ENCODE results near the gene CRACDL. TPM values are rescaled to one million over a fixed set of nuclear protein-coding genes. Genes with fewer than 3 reads are reported as not detected.

CRACDL gene
- total and polyA plus RNA-seq, 2 donors (not counting 3 experiments of a cell fraction or from before 2014, with no cell fraction given): 0.92 to 6.3 TPM

DNA sequence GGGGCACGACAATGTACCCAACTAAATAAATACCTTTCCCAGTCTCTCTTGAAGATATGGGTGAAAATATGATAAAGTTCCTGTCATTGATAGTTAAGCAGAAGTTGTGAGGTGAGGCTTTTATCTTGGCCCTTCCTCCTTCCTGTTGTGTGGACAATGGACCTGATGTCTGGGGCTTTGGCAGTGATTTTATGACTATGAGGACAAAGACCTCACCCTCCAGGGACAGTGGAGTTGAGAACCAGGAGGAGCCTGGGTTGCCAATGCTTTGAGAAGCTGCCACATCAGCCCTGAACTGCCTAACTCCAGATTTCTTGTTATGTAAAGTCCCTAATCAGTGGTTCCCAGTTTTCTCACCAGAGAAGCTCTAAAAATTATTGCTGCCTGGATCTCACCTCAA is 184.3 kb downstream of the CRACDL start:
- FAIRE-seq: no peak
- Histone ChIP-seq H2AFZ (ENCODE audit: low read depth, low read length) (no peak overlapping the region), H3K4me2 (ENCODE audit: insufficient read depth, low read length) (no peak overlapping the region), H3K27me3 (ENCODE audit: control insufficient read depth in 2 of 2, insufficient read depth in 2 of 2, low read length in 2 of 2) (no peaks in the 10 kb centered on the region), H3K36me3 (ENCODE audit: control insufficient read depth in 2 of 2, extremely low read depth in 1 of 2, insufficient read depth in 2 of 2, low read length in 2 of 2) (no peaks in the 10 kb centered on the region), H3K4me3 (replicated peaks in 1 of 3; ENCODE audit: insufficient read depth in 1 of 3, low read depth in 1 of 3, low read length in 3 of 3) (no peak overlapping the region), H3K27ac (ENCODE audit: insufficient read depth, low read depth, low read length) (no peak overlapping the region), H3K4me1 (ENCODE audit: control insufficient read depth, extremely low read depth, insufficient read depth, low read length) (peaks cover 10% of the 10 kb centered on the region), H3K9me1 (replicated peaks; ENCODE audit: control insufficient read depth, extremely low read depth, insufficient read depth, low read length) (no peaks in the 10 kb centered on the region), H3K9me3 (replicated peaks; ENCODE audit: control insufficient read depth, insufficient read depth, low read length) (no peaks in the 10 kb centered on the region), H3K9ac (replicated peaks; ENCODE audit: extremely low read depth, insufficient read depth, low read length) (no peak overlapping the region), H4K20me1 (replicated peaks; ENCODE audit: control insufficient read depth, extremely low read depth, insufficient read depth, low read length) (no peaks in the 10 kb centered on the region), H3K79me2 (ENCODE audit: control insufficient read depth, insufficient read depth, low read length) (no peaks in the 10 kb centered on the region)
- intact Hi-C loops (cut with micrococcal nuclease): loop anchor here (10.0 kb wide), 1 partner anchor 583 kb away; the partner anchor contains the start of genes EIF5B and TXNDC9
- ChIA-PET POLR2A (no interaction called here), CTCF (no interaction called here)
- TF ChIP-seq POLR2A (IDR thresholded peaks at IDR 0.05; ENCODE audit: low read depth, low read length) (no peak), POLR2AphosphoS5 (IDR thresholded peaks at IDR 0.05; ENCODE audit: insufficient read depth, low read depth, low read length) (no peak), EZH2 (IDR thresholded peaks at IDR 0.05; ENCODE audit: borderline replicate concordance, low read depth, low read length, severe bottlenecking) (no peak), JUN (IDR thresholded peaks at IDR 0.05; ENCODE audit: borderline replicate concordance, insufficient read depth, insufficient read length, low read depth) (no peak), CTCF (IDR thresholded peaks at IDR 0.05; ENCODE audit: extremely low read depth in 1 of 2, insufficient read depth in 1 of 2, low read depth in 1 of 2, low read length in 2 of 2) (no peak), FOS (IDR thresholded peaks at IDR 0.05; ENCODE audit: borderline replicate concordance, insufficient read depth, low read length) (no peak), GATA2 (IDR thresholded peaks at IDR 0.05; ENCODE audit: insufficient read depth, insufficient read length, low read depth, low read length) (no peak), MYC (IDR thresholded peaks at IDR 0.05; ENCODE audit: low read depth, low read length) (no peak)
- TF ChIP-seq, protein P1, sequence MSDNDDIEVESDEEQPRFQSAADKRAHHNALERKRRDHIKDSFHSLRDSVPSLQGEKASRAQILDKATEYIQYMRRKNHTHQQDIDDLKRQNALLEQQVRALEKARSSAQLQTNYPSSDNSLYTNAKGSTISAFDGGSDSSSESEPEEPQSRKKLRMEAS (IDR thresholded peaks at IDR 0.05; ENCODE audit: insufficient read depth, insufficient read length): no peak
- no peak for DNase-seq (ENCODE audit: low read depth, low spot score)
- dilution Hi-C loops (cut with MboI; ENCODE audit: extremely low pct_ligation_motif_present, low sequenced_read_pairs): no loop called here
- no TSS peak for BruUV-seq (replicated peaks)
